Kasumi-1 (cell line): ENCODE measurements around the gene FIGN.

ENCODE experiments used
- DNase-seq, 2 experiments: peaks; one replicate each; lab custom pipeline; 2025; lab: John Stamatoyannopoulos, UW

The FIGN gene

GRCh38 chr2:163737190-163737439, 1.3 kb upstream of the FIGN start:
- no peak for DNase-seq

- no peak for DNase-seq
Observed at GRCh38 chr2:163736433-163737189, 803 bp upstream of the FIGN start.

GRCh38 chr2:163734881-163735684, 725 bp downstream of the FIGN start:
- no peak for DNase-seq

GRCh38 chr2:163734401-163734800, 1.4 kb downstream of the FIGN start:
- no peak for DNase-seq

- no peak for DNase-seq
Observed at GRCh38 chr2:163733956-163734355, 1.9 kb downstream of the FIGN start.

- no peak for DNase-seq
Observed at GRCh38 chr2:163733301-163733938, 2.4 kb downstream of the FIGN start.

- no peak for DNase-seq
Observed at GRCh38 chr2:163732727-163733126, 3.1 kb downstream of the FIGN start.

GRCh38 chr2:163731735-163732134, 4.1 kb downstream of the FIGN start:
- DNase-seq = no peak

GRCh38 chr2:163730556-163730955, 5.3 kb downstream of the FIGN start:
- no peak for DNase-seq

- no peak for DNase-seq
Observed at GRCh38 chr2:163729636-163730273, 6.1 kb downstream of the FIGN start.

GRCh38 chr2:163723881-163724280, 11.9 kb downstream of the FIGN start:
- DNase-seq = no peak

GRCh38 chr2:163723348-163723747, 12.5 kb downstream of the FIGN start:
- DNase-seq = no peak

GRCh38 chr2:163719331-163719730, 16.5 kb downstream of the FIGN start:
- no peak for DNase-seq

GRCh38 chr2:163717993-163718680, 17.7 kb downstream of the FIGN start:
- DNase-seq = no peak

GRCh38 chr2:163717515-163717914, 18.3 kb downstream of the FIGN start:
- no peak for DNase-seq

- DNase-seq = no peak
Observed at GRCh38 chr2:163716101-163716500, 19.7 kb downstream of the FIGN start.

GRCh38 chr2:163715668-163716067, 20.1 kb downstream of the FIGN start:
- DNase-seq = no peak

GRCh38 chr2:163715199-163715598, 20.6 kb downstream of the FIGN start:
- DNase-seq = no peak

- DNase-seq = no peak
Observed at GRCh38 chr2:163713534-163714311, 22.1 kb downstream of the FIGN start.

- no peak for DNase-seq
Observed at GRCh38 chr2:163711699-163712098, 24.1 kb downstream of the FIGN start.

- DNase-seq = no peak
Observed at GRCh38 chr2:163711258-163711657, 24.6 kb downstream of the FIGN start.
